Esophagus squamous epithelium (tissue), 4 donors: ENCODE data around the gene TCP11.

Experiments
- CTCF ChIP-seq, 6 experiments: fragments of 450-650 bp in 4 of 6; fragments of 200-600 bp in 2 of 6; sonication (generic) in 2 of 6; IDR thresholded peaks; one replicate each; pipeline ENCODE4 v1.5.1; 2016 to 2019; ENCODE audit warnings: antibody characterized with exemption in 6 of 6, mild to moderate bottlenecking in 4 of 6, moderate library complexity in 4 of 6
- POLR2A ChIP-seq, 4 donors: fragments of 450-650 bp; IDR thresholded peaks; one replicate each; pipeline ENCODE4 v1.6.1; 2017; ENCODE audit warnings: antibody characterized with exemption in 4 of 4, mild to moderate bottlenecking in 4 of 4, moderate library complexity in 3 of 4

GRCh38 chr6:35166520-35166919 lies 25.4 kb upstream of the TCP11 start:
- TF ChIP-seq POLR2A (IDR thresholded peaks at IDR 0.05) (no peak), CTCF (IDR thresholded peaks at IDR 0.05) (no peak)
